Neural cell (in vitro differentiated cells): ENCODE measurements around the gene COG7. TPM values are rescaled to one million over a fixed set of nuclear protein-coding genes. Genes with fewer than 3 reads are reported as not detected.
"Not testable (repeated sequence)": the region's sequence is repeated elsewhere in the genome, so short reads cannot be mapped to it uniquely, and the experiment has no call there.

Source experiments
- H2AFZ ChIP-seq: fragments of 200-600, 300-800 bp; sonication (generic), shearing (Covaris generic); 2 replicates; pipeline ENCODE4 v1.6.0; 2014; ENCODE audit warnings: low read depth, mild to moderate bottlenecking, antibody characterized with exemption, low read length, moderate library complexity
- H3F3A ChIP-seq: fragments of 200-600 bp; shearing (Covaris generic); 2 replicates; pipeline ENCODE4 v1.6.1; 2016; ENCODE audit warnings: mild to moderate bottlenecking, moderate library complexity, mixed read lengths, antibody characterized with exemption, low read length; ENCODE audit not compliant: insufficient read depth, poor library complexity, severe bottlenecking
- H3K27ac ChIP-seq: fragments of 200-600, 300-800 bp; sonication (generic), shearing (Covaris generic); 2 replicates; pipeline ENCODE4 v1.5.1; 2014; ENCODE audit warnings: mild to moderate bottlenecking, low read length, moderate library complexity
- H3K27me3 ChIP-seq: fragments of 300-800, 200-600 bp; sonication (generic), shearing (Covaris generic); 2 replicates; pipeline ENCODE4 v1.6.0; 2014; ENCODE audit warnings: mild to moderate bottlenecking, low read depth, low read length, moderate library complexity; ENCODE audit not compliant: insufficient read depth
- H3K36me3 ChIP-seq: fragments of 300-800, 200-600 bp; sonication (generic), shearing (Covaris generic); 2 replicates; pipeline ENCODE4 v1.5.1; 2014; ENCODE audit warnings: mild to moderate bottlenecking, antibody characterized with exemption, low read length, moderate library complexity; ENCODE audit not compliant: insufficient read depth
- H3K4me2 ChIP-seq: fragments of 300-800, 200-600 bp; sonication (generic), shearing (Covaris generic); 2 replicates; pipeline ENCODE4 v1.6.0; 2014; ENCODE audit warnings: mild to moderate bottlenecking, low read length
- H3K4me3 ChIP-seq: fragments of 300-800, 200-600 bp; sonication (generic), shearing (Covaris generic); 2 replicates; pipeline ENCODE4 v1.5.1; 2014; ENCODE audit warnings: mild to moderate bottlenecking, low read length, moderate library complexity
- H3K79me2 ChIP-seq: fragments of 200-600 bp; shearing (Covaris generic); replicated peaks from 2 replicates; pipeline ENCODE4 v1.6.0; 2014; ENCODE audit warnings: mild to moderate bottlenecking, low read length, moderate library complexity; ENCODE audit not compliant: insufficient read depth
- H3K9ac ChIP-seq: fragments of 300-800, 200-600 bp; sonication (generic), shearing (Covaris generic); 2 replicates; pipeline ENCODE4 v1.6.1; 2016; ENCODE audit warnings: mild to moderate bottlenecking, low read length, mixed read lengths
- H3K9me2 ChIP-seq: fragments of 200-600 bp; shearing (Covaris generic); 2 replicates; pipeline ENCODE4 v1.6.1; 2016; ENCODE audit warnings: mild to moderate bottlenecking, low read length, mixed read lengths; ENCODE audit not compliant: insufficient read depth
- H3K9me3 ChIP-seq: fragments of 200-600, 300-800 bp; sonication (generic), shearing (Covaris generic); 2 replicates; pipeline ENCODE4 v1.6.1; 2016; ENCODE audit warnings: mild to moderate bottlenecking, mixed run types, low read length, moderate library complexity, mixed read lengths
- H4K20me1 ChIP-seq: fragments of 200-600 bp; shearing (Covaris generic); 2 replicates; pipeline ENCODE4 v1.6.1; 2016; ENCODE audit warnings: mild to moderate bottlenecking, mixed run types; ENCODE audit not compliant: insufficient read depth
- CTCF ChIP-seq: fragments of 450-650 bp; IDR thresholded peaks from 2 replicates; pipeline ENCODE4 v1.5.1; 2014; ENCODE audit warnings: antibody characterized with exemption, mild to moderate bottlenecking, moderate library complexity; ENCODE audit not compliant: poor library complexity, severe bottlenecking
- EP300 ChIP-seq: fragments of 450-650 bp; conservative IDR thresholded peaks from 2 replicates; pipeline ENCODE4 v1.6.1; 2014; ENCODE audit warnings: antibody characterized with exemption, mild to moderate bottlenecking, moderate library complexity; ENCODE audit not compliant: poor library complexity, severe bottlenecking
- EZH2 ChIP-seq: fragments of 200-600, 300-800 bp; shearing (Covaris generic), sonication (generic); IDR thresholded peaks from 2 replicates; pipeline ENCODE4 v1.6.1; 2014; ENCODE audit warnings: antibody characterized with exemption, low read length, borderline replicate concordance, mild to moderate bottlenecking; ENCODE audit not compliant: insufficient read depth, poor library complexity, severe bottlenecking
- MXI1 ChIP-seq: fragments of 450-650 bp; conservative IDR thresholded peaks from 2 replicates; pipeline ENCODE4 v1.6.1; 2014; ENCODE audit warnings: antibody characterized with exemption, mild to moderate bottlenecking; ENCODE audit not compliant: poor library complexity, severe bottlenecking
- POLR2AphosphoS5 ChIP-seq: IDR thresholded peaks from 2 replicates; pipeline ENCODE4 v1.6.1; 2012
- RAD21 ChIP-seq: fragments of 450-650 bp; conservative IDR thresholded peaks from 2 replicates; pipeline ENCODE4 v1.6.1; 2014; ENCODE audit warnings: antibody characterized with exemption, mild to moderate bottlenecking, moderate library complexity
- REST ChIP-seq: IDR thresholded peaks from 2 replicates; pipeline ENCODE4 v1.6.1; 2012; ENCODE audit warnings: borderline replicate concordance
- SMC3 ChIP-seq: fragments of 450-650 bp; conservative IDR thresholded peaks from 2 replicates; pipeline ENCODE4 v1.6.1; 2014; ENCODE audit warnings: antibody characterized with exemption, mild to moderate bottlenecking, moderate library complexity; ENCODE audit not compliant: poor library complexity
- TAF1 ChIP-seq: IDR thresholded peaks from 2 replicates; pipeline ENCODE4 v1.6.1; 2012; ENCODE audit warnings: low read depth
- polyA plus RNA-seq: library from polyadenylated mRNA; depleted of rRNA; stranded (reverse); fragments of >200 nt; gene quantifications from 2 replicates; pipeline ENCODE4 v1.2.3, GENCODE V29; 2014

COG7 gene
- polyA plus RNA-seq, 1 donor from 2014 or later = 16.2 TPM

GRCh38 chr16:23392223-23392600 is 60.8 kb downstream of the COG7 start:
- Histone ChIP-seq H3K36me3 (no peaks in the 10 kb centered on the region), H4K20me1 (no peaks in the 10 kb centered on the region), H3K79me2 (no peaks in the 10 kb centered on the region), H3K27me3 (no peaks in the 10 kb centered on the region), H3K4me3 (no peak overlapping the region), H3F3A (no peaks in the 10 kb centered on the region), H3K4me2 (no peak overlapping the region), H3K9me3 (no peaks in the 10 kb centered on the region), H3K9ac (no peak overlapping the region), H3K9me2 (no peaks in the 10 kb centered on the region), H2AFZ (no peak overlapping the region), H3K27ac (no peak overlapping the region)
- TF ChIP-seq EZH2 (no peak), EP300 (no peak), REST (no peak), POLR2AphosphoS5 (no peak), CTCF (no peak), RAD21 (no peak), MXI1 (no peak), SMC3 (no peak), TAF1 (no peak)

GRCh38 chr16:23391381-23392222 is 61.4 kb downstream of the COG7 start:
- Histone ChIP-seq H3K9me3 (no peaks in the 10 kb centered on the region), H3K4me3 (no peak overlapping the region), H3K27ac (no peak overlapping the region), H3K4me2 (no peak overlapping the region), H4K20me1 (no peaks in the 10 kb centered on the region), H2AFZ (no peak overlapping the region), H3K27me3 (no peaks in the 10 kb centered on the region), H3K79me2 (no peaks in the 10 kb centered on the region), H3K9me2 (no peaks in the 10 kb centered on the region), H3K36me3 (no peaks in the 10 kb centered on the region), H3K9ac (no peak overlapping the region), H3F3A (no peaks in the 10 kb centered on the region)
- TF ChIP-seq POLR2AphosphoS5 (no peak), CTCF (no peak), RAD21 (no peak), MXI1 (no peak), REST (no peak), EZH2 (no peak), EP300 (no peak), SMC3 (no peak)

GRCh38 chr16:23389936-23390335 is 63.1 kb downstream of the COG7 start:
- H3K9ac ChIP-seq, H3K4me3 ChIP-seq: not testable (repeated sequence)

More at GRCh38 chr16:23389936-23390335, 63.1 kb downstream of the COG7 start:
- H2AFZ ChIP-seq, H4K20me1 ChIP-seq, H3K27me3 ChIP-seq, H3K79me2 ChIP-seq, H3K4me2 ChIP-seq, H3K36me3 ChIP-seq, H3F3A ChIP-seq, H3K9me2 ChIP-seq, H3K9me3 ChIP-seq, H3K27ac ChIP-seq: not testable (repeated sequence)
